ENCODE results near the gene MAPKAP1. TPM values are rescaled to one million over a fixed set of nuclear protein-coding genes. Genes with fewer than 3 reads are reported as not detected.

Gene MAPKAP1
- total RNA-seq, 4 donors from 2014 or later = 76.5 to 141 (median 87.5) TPM

DNA sequence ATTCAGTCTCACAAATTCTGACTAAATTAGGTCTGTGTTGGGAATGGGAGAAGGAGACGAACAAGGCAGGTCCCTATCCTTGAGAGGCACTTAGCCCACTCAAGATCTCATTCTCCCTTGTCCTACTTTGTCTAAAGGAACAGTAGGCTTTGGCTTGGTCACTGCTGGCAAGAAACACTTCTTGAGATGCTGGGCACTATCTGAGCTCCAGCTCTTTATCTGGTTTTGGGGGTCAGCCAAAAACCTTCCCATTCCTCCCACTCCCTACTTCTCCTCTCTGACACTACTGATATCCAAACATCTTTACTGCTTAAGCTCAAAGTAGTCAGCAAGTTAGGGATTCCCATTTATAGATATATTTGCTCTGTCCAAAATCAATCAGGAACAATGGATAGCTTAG, 155.2 kb downstream of the MAPKAP1 start:
- Histone ChIP-seq H3K27ac (no peak overlapping the region), H3K36me3 (no peaks in the 10 kb centered on the region), H3K4me1 (peaks cover 14 to 64% (median 14%) of the 10 kb centered on the region in 3 donors), H3K4me3 (no peak overlapping the region), H3K9me3 (no peaks in the 10 kb centered on the region), H3K27me3 (no peaks in the 10 kb centered on the region)
- ATAC-seq = no peak
- TF ChIP-seq EP300 (IDR thresholded peaks at IDR 0.05) = no peak
- TF ChIP-seq POLR2A (IDR thresholded peaks at IDR 0.05) = no peak
- TF ChIP-seq, protein P1, sequence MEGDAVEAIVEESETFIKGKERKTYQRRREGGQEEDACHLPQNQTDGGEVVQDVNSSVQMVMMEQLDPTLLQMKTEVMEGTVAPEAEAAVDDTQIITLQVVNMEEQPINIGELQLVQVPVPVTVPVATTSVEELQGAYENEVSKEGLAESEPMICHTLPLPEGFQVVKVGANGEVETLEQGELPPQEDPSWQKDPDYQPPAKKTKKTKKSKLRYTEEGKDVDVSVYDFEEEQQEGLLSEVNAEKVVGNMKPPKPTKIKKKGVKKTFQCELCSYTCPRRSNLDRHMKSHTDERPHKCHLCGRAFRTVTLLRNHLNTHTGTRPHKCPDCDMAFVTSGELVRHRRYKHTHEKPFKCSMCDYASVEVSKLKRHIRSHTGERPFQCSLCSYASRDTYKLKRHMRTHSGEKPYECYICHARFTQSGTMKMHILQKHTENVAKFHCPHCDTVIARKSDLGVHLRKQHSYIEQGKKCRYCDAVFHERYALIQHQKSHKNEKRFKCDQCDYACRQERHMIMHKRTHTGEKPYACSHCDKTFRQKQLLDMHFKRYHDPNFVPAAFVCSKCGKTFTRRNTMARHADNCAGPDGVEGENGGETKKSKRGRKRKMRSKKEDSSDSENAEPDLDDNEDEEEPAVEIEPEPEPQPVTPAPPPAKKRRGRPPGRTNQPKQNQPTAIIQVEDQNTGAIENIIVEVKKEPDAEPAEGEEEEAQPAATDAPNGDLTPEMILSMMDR (IDR thresholded peaks at IDR 0.05) = no peak
- TF ChIP-seq POLR2AphosphoS5 (IDR thresholded peaks at IDR 0.05) = no peak
- WGBS, 2 donors (ENCODE audit: low coverage in 1 of 2) = 45 to 71% methylated on average over 1 of the region's 1 CpG

- ATAC-seq = no peak
- Histone ChIP-seq H3K36me3 (no peaks in the 10 kb centered on the region), H3K9me3 (no peaks in the 10 kb centered on the region), H3K4me3 (peak overlapping the region in 1 of 2 donors; percentile 17), H3K4me1 (peaks cover 20 to 76% (median 21%) of the 10 kb centered on the region in 3 donors), H3K27me3 (no peaks in the 10 kb centered on the region), H3K27ac (peak overlapping the region; percentile 35 to 80 (median 72))
- no peak for TF ChIP-seq POLR2AphosphoS5 (IDR thresholded peaks at IDR 0.05)
- TF ChIP-seq EP300 (IDR thresholded peaks at IDR 0.05) = no peak
- TF ChIP-seq, protein P1 (IDR thresholded peaks at IDR 0.05) = peak in 2 of 4 experiments; percentile 20 to 28
- TF ChIP-seq POLR2A (IDR thresholded peaks at IDR 0.05) = no peak
- 5 to 7% methylated on average over 7 to 9 of the region's 9 CpGs for WGBS, 2 donors (ENCODE audit: low coverage in 1 of 2)
Observed at GRCh38 chr9:125549891-125550885, 156.8 kb downstream of the MAPKAP1 start.

DNA sequence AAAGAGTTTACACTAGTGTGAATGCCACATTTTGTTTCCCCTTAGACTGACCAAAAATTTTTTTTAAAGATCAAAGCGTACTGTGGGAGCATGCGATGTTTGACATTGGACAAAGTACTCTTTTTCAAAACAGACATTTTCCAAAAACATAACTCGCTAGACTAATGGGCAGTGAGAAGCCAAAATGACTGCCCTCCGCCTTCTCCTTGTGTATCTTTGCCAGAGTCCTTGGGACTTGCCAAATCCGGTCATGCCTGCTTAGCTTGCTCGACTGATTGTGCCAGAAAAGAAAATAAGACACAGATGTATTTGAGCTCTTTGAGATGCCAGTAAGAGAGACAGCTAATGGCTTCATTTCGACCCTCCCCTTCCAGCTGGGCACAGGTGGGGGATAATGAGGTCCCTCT, 157.5 kb downstream of the MAPKAP1 start:
- WGBS, 2 donors (ENCODE audit: low coverage in 1 of 2) = 12 to 34% methylated on average over 2 to 7 of the region's 7 CpGs
- peak overlapping the region in 1 of 2 donors; percentile 17 for H3K4me3 ChIP-seq
- H3K36me3 ChIP-seq = no peaks in the 10 kb centered on the region
- H3K27ac ChIP-seq = peak overlapping the region; percentile 52 to 80 (median 72)
- H3K27me3 ChIP-seq = no peaks in the 10 kb centered on the region
- TF ChIP-seq POLR2AphosphoS5 (IDR thresholded peaks at IDR 0.05) (peak; percentile 88), POLR2A (IDR thresholded peaks at IDR 0.05) (no peak), EP300 (IDR thresholded peaks at IDR 0.05) (no peak)
- TF ChIP-seq, protein P1 (IDR thresholded peaks at IDR 0.05) = no peak
- no peaks in the 10 kb centered on the region for H3K9me3 ChIP-seq
- peak; percentile 65 for ATAC-seq
- peaks cover 24 to 81% (median 25%) of the 10 kb centered on the region in 3 donors for H3K4me1 ChIP-seq

DNA sequence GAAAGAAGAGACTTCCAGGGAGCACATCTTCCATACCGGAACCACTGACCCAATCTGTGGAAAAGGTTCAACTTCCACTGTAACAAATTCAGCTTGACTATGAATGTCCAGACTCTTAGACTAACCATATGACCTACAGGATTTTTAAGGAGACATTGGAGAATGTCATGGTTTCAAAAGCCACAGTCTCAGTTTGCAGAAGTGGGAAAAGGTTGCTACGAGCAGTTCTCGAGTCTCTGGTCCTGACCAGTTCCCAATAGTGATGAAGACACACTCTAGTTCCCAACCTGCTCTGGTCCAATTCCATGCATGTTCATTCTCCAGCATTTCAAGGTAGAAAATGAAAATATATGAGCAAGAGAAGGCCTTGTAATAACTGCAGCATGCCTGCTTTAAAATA, 158.0 kb downstream of the MAPKAP1 start:
- peaks cover 24 to 83% (median 27%) of the 10 kb centered on the region in 3 donors for H3K4me1 ChIP-seq
- no peak overlapping the region for H3K4me3 ChIP-seq
- H3K27ac ChIP-seq = peak overlapping the region; percentile 52 to 80 (median 72)
- H3K36me3 ChIP-seq = no peaks in the 10 kb centered on the region
- ATAC-seq = peak; percentile 10
- 41 to 42% methylated on average over 3 of the region's 3 CpGs for WGBS, 2 donors (ENCODE audit: low coverage in 1 of 2)
- TF ChIP-seq EP300 (IDR thresholded peaks at IDR 0.05) (no peak), POLR2AphosphoS5 (IDR thresholded peaks at IDR 0.05) (no peak), POLR2A (IDR thresholded peaks at IDR 0.05) (no peak)
- TF ChIP-seq, protein P1 (IDR thresholded peaks at IDR 0.05) = no peak
- H3K27me3 ChIP-seq = no peaks in the 10 kb centered on the region
- H3K9me3 ChIP-seq = no peaks in the 10 kb centered on the region

Measured in gastroesophageal sphincter (tissue), 4 donors.